Endothelial cell of umbilical vein (primary cell): ENCODE results near the gene COL23A1. TPM values are rescaled to one million over a fixed set of nuclear protein-coding genes. Genes with fewer than 3 reads are reported as not detected.

Experiments
- BruUV-seq: library from RNA; stranded (reverse); fragments of 400-500 nt; replicated peaks from 2 replicates; lab custom pipeline; 2021; lab: Mats Ljungman, UMichigan
- CTCF ChIA-PET: fragments of 300-600, 350-600 bp; sonication (Branson Sonifier 250); formaldehyde crosslinking; loops from one replicate; lab custom pipeline; 2021; ENCODE audit warnings: antibody characterized with exemption, inconsistent platforms; lab: Charles Lee
- POLR2A ChIA-PET: fragments of 300-600, 350-600 bp; sonication (Branson Sonifier 250); formaldehyde crosslinking; loops from one replicate; lab custom pipeline; 2021; ENCODE audit warnings: antibody characterized with exemption, inconsistent platforms; lab: Charles Lee
- DNase-seq: peaks from one replicate; pipeline ENCODE4 v3.0.0-alpha.2; 2011; ENCODE audit warnings: low read depth, low spot score
- FAIRE-seq: peaks from 2 replicates; lab custom pipeline; 2011; peaks lifted over from hg19 to GRCh38; lab: Jason Lieb, UNC
- H2AFZ ChIP-seq: 2 replicates; pipeline ENCODE4 v1.6.0; 2012; ENCODE audit warnings: low read depth, low read length, control low read depth, inconsistent platforms
- H3K27ac ChIP-seq: 2 replicates; pipeline ENCODE4 v1.5.1; 2011; ENCODE audit warnings: low read depth, mild to moderate bottlenecking, control low read depth, low read length, moderate library complexity; ENCODE audit not compliant: insufficient read depth
- H3K27me3 ChIP-seq, 2 experiments: 2 replicates each; pipeline versions ENCODE4 v1.6.0 to v1.6.1; 2011; ENCODE audit warnings: low read length in 2 of 2, mixed read lengths in 1 of 2; ENCODE audit not compliant: control insufficient read depth in 2 of 2, insufficient read depth in 2 of 2
- H3K36me3 ChIP-seq, 2 experiments: 2 replicates in 1 of 2; 3 replicates in 1 of 2; pipeline ENCODE4 v1.5.1; 2011; ENCODE audit warnings: low read length in 2 of 2, mild to moderate bottlenecking in 1 of 2, moderate library complexity in 1 of 2; ENCODE audit not compliant: control insufficient read depth in 2 of 2, insufficient read depth in 2 of 2; ENCODE audit errors: extremely low read depth in 1 of 2
- H3K4me1 ChIP-seq: 3 replicates; pipeline ENCODE4 v1.5.1; 2011; ENCODE audit warnings: mild to moderate bottlenecking, low read length; ENCODE audit not compliant: control insufficient read depth, insufficient read depth; ENCODE audit errors: extremely low read depth
- H3K4me2 ChIP-seq: 2 replicates; pipeline ENCODE4 v1.6.1; 2011; ENCODE audit warnings: low read length, control low read depth, mixed read lengths; ENCODE audit not compliant: insufficient read depth
- H3K4me3 ChIP-seq, 3 experiments: fragments of 200-600 bp in 1 of 3; sonication (generic), shearing (Covaris generic) in 1 of 3; replicated peaks in 1 of 3; 2 replicates each; pipeline ENCODE4 v1.5.1; 2011 to 2016; ENCODE audit warnings: control low read depth in 3 of 3, low read length in 3 of 3, mild to moderate bottlenecking in 2 of 3, inconsistent platforms in 1 of 3, low read depth in 1 of 3, moderate library complexity in 1 of 3; ENCODE audit not compliant: insufficient read depth in 1 of 3
- H3K79me2 ChIP-seq: 2 replicates; pipeline ENCODE4 v1.6.0; 2012; ENCODE audit warnings: low read length, inconsistent platforms; ENCODE audit not compliant: control insufficient read depth, insufficient read depth
- H3K9ac ChIP-seq: replicated peaks from 2 replicates; pipeline ENCODE3; 2011; ENCODE audit warnings: low read length, control low read depth; ENCODE audit not compliant: insufficient read depth; ENCODE audit errors: extremely low read depth
- H3K9me1 ChIP-seq: replicated peaks from 3 replicates; pipeline ENCODE4 v1.6.0; 2011; ENCODE audit warnings: mild to moderate bottlenecking, low read length; ENCODE audit not compliant: control insufficient read depth, insufficient read depth; ENCODE audit errors: extremely low read depth
- H3K9me3 ChIP-seq: replicated peaks from 2 replicates; pipeline ENCODE4 v1.5.1; 2012; ENCODE audit warnings: low read length, inconsistent platforms; ENCODE audit not compliant: control insufficient read depth, insufficient read depth
- H4K20me1 ChIP-seq: replicated peaks from 2 replicates; pipeline ENCODE3; 2011; ENCODE audit warnings: mild to moderate bottlenecking, low read length; ENCODE audit not compliant: control insufficient read depth, insufficient read depth; ENCODE audit errors: extremely low read depth
- EZH2 ChIP-seq: IDR thresholded peaks from 2 replicates; pipeline ENCODE4 v1.6.1; 2012; ENCODE audit warnings: borderline replicate concordance, low read depth, mild to moderate bottlenecking, moderate library complexity, low read length, inconsistent platforms; ENCODE audit not compliant: severe bottlenecking
- FOS ChIP-seq: IDR thresholded peaks from 2 replicates; pipeline ENCODE4 v1.6.1; 2011; ENCODE audit warnings: mild to moderate bottlenecking, low read length, moderate library complexity, borderline replicate concordance; ENCODE audit not compliant: insufficient read depth
- GATA2 ChIP-seq: IDR thresholded peaks from 2 replicates; pipeline ENCODE4 v1.7.0; 2011; ENCODE audit warnings: low read depth, mild to moderate bottlenecking, moderate library complexity, mixed read lengths, low read length; ENCODE audit not compliant: insufficient read length, insufficient read depth
- JUN ChIP-seq: IDR thresholded peaks from 2 replicates; pipeline ENCODE4 v1.6.1; 2011; ENCODE audit warnings: borderline replicate concordance, low read depth; ENCODE audit not compliant: insufficient read length, insufficient read depth
- MYC ChIP-seq: IDR thresholded peaks from one replicate; pipeline ENCODE4 v1.6.1; 2011; ENCODE audit warnings: mild to moderate bottlenecking, low read depth, low read length
- POLR2A ChIP-seq: IDR thresholded peaks from 2 replicates; pipeline ENCODE4 v1.6.1; 2012; ENCODE audit warnings: low read depth, mild to moderate bottlenecking, control low read depth, low read length
- POLR2AphosphoS5 ChIP-seq: IDR thresholded peaks from 2 replicates; pipeline ENCODE4 v1.6.1; 2012; ENCODE audit warnings: low read depth, mild to moderate bottlenecking, control low read depth, low read length, moderate library complexity; ENCODE audit not compliant: insufficient read depth
- dilution Hi-C: fragments of 300-500 bp; cut with MboI; formaldehyde crosslinking; loops from one replicate; pipeline ENCODE4 v1.15.0; 2019; ENCODE audit warnings: low sequenced_read_pairs; ENCODE audit not compliant: extremely low pct_ligation_motif_present
- intact Hi-C: fragments of 100-400 bp; cut with micrococcal nuclease; formaldehyde crosslinking; loops from one replicate; pipeline ENCODE4 v1.10.0; 2022
- polyA plus RNA-seq, 4 experiments: library from polyadenylated mRNA; depleted of rRNA in 3 of 4; stranded (reverse) in 3 of 4; unstranded in 1 of 4; fragments of >200 nt; gene quantifications; 2 replicates each; pipeline versions ENCODE4 v1.2.1 to v1.2.3, GENCODE V29; 2011 to 2012; ENCODE audit warnings: missing spikeins in 1 of 4
- total RNA-seq: library from RNA; stranded (reverse); gene quantifications from 2 replicates; pipeline ENCODE4 v1.2.3, GENCODE V29; 2021
- TF ChIP-seq, protein P1 (sequence below), 2 donors: IDR thresholded peaks; 1 replicate in 1 of 2; 2 replicates in 1 of 2; pipeline ENCODE4 v1.5.1; 2011; ENCODE audit warnings: low read length in 2 of 2, mild to moderate bottlenecking in 2 of 2, moderate library complexity in 2 of 2, control low read depth in 1 of 2, inconsistent platforms in 1 of 2, low read depth in 1 of 2; ENCODE audit not compliant: insufficient read depth in 1 of 2; ENCODE audit errors: extremely low read depth in 1 of 2
- TF ChIP-seq, protein P2 (sequence below): IDR thresholded peaks from 2 replicates; pipeline ENCODE4 v1.6.1; 2011; ENCODE audit not compliant: insufficient read depth, insufficient read length

The COL23A1 gene
- total and polyA plus RNA-seq, 2 donors (not counting 3 experiments of a cell fraction or from before 2014, with no cell fraction given) = not detected

DNA sequence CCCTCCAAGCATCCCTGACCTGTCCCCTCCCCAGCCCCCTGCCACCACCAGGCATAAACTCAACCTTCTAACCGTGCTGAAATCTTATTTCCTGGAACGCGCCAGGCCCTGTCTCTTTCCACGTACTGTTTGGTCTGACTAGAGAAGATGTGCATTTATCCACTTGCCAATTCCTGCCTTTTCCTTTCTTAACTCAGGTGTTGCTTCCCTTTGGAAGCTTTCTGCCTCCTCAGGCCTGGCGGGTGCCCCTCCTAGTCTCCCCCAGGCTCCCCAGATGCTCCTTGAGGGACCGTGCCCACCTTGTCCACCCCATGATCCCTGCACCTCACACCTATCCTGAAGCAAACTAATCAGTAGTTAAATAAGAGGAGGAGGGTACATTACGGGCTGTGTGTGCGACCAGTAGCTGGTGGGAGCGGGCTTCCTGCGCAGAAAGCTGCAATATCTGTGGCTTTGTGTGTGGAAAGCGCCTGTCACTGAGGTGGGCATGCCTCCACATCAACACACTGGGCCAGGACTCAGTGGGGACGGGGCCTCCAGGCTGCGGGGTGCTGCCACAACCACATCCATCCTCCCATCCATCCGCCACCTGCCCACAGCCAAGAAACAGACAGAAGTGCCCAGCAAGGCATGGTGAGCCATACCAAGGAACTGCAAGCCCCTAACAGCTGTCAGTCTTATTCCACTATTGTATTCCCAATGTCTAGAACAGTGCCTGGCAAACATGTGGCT is 73.5 kb downstream of the COL23A1 start:
- no peak overlapping the region for H3K4me2 ChIP-seq
- H3K9ac ChIP-seq = no peak overlapping the region
- ChIA-PET POLR2A (no interaction called here), CTCF (no interaction called here)
- H3K4me3 ChIP-seq = no peak overlapping the region
- H3K27me3 ChIP-seq = no peaks in the 10 kb centered on the region
- no peak overlapping the region for H3K27ac ChIP-seq
- no peaks in the 10 kb centered on the region for H3K79me2 ChIP-seq
- no peaks in the 10 kb centered on the region for H3K4me1 ChIP-seq
- H3K36me3 ChIP-seq = no peaks in the 10 kb centered on the region
- intact Hi-C loops (no loop called here), dilution Hi-C loops (no loop called here)
- FAIRE-seq (no peak), DNase-seq (no peak)
- H3K9me3 ChIP-seq = no peaks in the 10 kb centered on the region
- no peak overlapping the region for H2AFZ ChIP-seq
- BruUV-seq = no TSS peak
- no peaks in the 10 kb centered on the region for H4K20me1 ChIP-seq
- TF ChIP-seq FOS = no peak
- TF ChIP-seq, protein P1, sequence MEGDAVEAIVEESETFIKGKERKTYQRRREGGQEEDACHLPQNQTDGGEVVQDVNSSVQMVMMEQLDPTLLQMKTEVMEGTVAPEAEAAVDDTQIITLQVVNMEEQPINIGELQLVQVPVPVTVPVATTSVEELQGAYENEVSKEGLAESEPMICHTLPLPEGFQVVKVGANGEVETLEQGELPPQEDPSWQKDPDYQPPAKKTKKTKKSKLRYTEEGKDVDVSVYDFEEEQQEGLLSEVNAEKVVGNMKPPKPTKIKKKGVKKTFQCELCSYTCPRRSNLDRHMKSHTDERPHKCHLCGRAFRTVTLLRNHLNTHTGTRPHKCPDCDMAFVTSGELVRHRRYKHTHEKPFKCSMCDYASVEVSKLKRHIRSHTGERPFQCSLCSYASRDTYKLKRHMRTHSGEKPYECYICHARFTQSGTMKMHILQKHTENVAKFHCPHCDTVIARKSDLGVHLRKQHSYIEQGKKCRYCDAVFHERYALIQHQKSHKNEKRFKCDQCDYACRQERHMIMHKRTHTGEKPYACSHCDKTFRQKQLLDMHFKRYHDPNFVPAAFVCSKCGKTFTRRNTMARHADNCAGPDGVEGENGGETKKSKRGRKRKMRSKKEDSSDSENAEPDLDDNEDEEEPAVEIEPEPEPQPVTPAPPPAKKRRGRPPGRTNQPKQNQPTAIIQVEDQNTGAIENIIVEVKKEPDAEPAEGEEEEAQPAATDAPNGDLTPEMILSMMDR (IDR thresholded peaks at IDR 0.05; ENCODE audit: extremely low read depth in 1 of 2, insufficient read depth in 1 of 2, low read depth in 1 of 2, low read length in 2 of 2) = no peak
- TF ChIP-seq GATA2 = no peak
- no peak for TF ChIP-seq EZH2
- no peak for TF ChIP-seq POLR2AphosphoS5
- TF ChIP-seq, protein P2, sequence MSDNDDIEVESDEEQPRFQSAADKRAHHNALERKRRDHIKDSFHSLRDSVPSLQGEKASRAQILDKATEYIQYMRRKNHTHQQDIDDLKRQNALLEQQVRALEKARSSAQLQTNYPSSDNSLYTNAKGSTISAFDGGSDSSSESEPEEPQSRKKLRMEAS = no peak
- TF ChIP-seq MYC = no peak
- no peak for TF ChIP-seq POLR2A
- no peak for TF ChIP-seq JUN
- H3K9me1 ChIP-seq = no peaks in the 10 kb centered on the region
